Measurements from ENCODE around the gene ADPRM.

DNA sequence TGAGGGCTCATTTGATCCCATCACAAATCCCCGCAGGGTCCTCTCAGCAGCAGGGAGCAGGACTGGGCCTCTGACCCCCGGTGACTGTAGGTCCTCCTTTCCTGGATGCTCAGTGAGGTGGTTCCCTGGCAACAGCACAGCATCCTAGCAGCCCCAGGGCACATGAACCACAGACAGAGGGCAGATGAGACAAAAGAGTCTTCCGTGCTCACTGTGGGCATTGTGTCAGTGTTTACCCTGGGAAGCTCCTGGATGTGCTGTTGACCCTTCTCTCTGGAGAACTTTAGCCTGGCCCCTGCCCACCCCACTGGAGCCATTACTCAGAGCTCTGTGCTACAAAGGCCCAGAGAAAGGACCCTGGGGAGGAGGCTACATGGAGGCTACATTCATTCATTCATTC is 54.2 kb downstream of the ADPRM start:
- TF ChIP-seq, protein P1, sequence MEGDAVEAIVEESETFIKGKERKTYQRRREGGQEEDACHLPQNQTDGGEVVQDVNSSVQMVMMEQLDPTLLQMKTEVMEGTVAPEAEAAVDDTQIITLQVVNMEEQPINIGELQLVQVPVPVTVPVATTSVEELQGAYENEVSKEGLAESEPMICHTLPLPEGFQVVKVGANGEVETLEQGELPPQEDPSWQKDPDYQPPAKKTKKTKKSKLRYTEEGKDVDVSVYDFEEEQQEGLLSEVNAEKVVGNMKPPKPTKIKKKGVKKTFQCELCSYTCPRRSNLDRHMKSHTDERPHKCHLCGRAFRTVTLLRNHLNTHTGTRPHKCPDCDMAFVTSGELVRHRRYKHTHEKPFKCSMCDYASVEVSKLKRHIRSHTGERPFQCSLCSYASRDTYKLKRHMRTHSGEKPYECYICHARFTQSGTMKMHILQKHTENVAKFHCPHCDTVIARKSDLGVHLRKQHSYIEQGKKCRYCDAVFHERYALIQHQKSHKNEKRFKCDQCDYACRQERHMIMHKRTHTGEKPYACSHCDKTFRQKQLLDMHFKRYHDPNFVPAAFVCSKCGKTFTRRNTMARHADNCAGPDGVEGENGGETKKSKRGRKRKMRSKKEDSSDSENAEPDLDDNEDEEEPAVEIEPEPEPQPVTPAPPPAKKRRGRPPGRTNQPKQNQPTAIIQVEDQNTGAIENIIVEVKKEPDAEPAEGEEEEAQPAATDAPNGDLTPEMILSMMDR (IDR thresholded peaks at IDR 0.05 in 4 of 5, conservative IDR thresholded peaks at IDR 0.05 in 1 of 5), result no peak
- TF ChIP-seq POLR2A (IDR thresholded peaks at IDR 0.05), result no peak

All from gastrocnemius medialis (tissue), 4 donors.